Measurements from ENCODE around the gene DEFB121.

The DEFB121 gene

GRCh38 chr20:31363295-31363694, 42.7 kb downstream of the DEFB121 start:
- no peak for TF ChIP-seq CTCF (IDR thresholded peaks at IDR 0.05; ENCODE audit: low read depth, low read length, missing control alignments)
- DNase-seq (ENCODE audit: extremely low read depth, low read depth), result no peak

GRCh38 chr20:31355981-31356380, 50.0 kb downstream of the DEFB121 start:
- TF ChIP-seq CTCF (IDR thresholded peaks at IDR 0.05; ENCODE audit: low read depth, low read length, missing control alignments), result no peak
- H3K4me3 ChIP-seq (replicated peaks; ENCODE audit: low read depth, low read length), result no peak overlapping the region
- DNase-seq (ENCODE audit: extremely low read depth, low read depth), result no peak

More at GRCh38 chr20:31363295-31363694, 42.7 kb downstream of the DEFB121 start:
- H3K4me3 ChIP-seq (replicated peaks; ENCODE audit: low read depth, low read length), result no peak overlapping the region

Measured in HFF-Myc (cell line).